A549 (cell line): ENCODE measurements around the gene CRYBA4.

Source experiments
- CEBPB ChIP-seq, 2 experiments: fragments of >200 bp in 1 of 2; sonication (Bioruptor Twin) in 1 of 2; formaldehyde crosslinking in 1 of 2; IDR thresholded peaks; 2 replicates each; pipeline ENCODE4 v1.6.1; 2012 to 2016
- FOSL2 ChIP-seq, 2 experiments: fragments of 450-650 bp in 1 of 2; fragments of >200 bp in 1 of 2; sonication (Bioruptor Twin) in 1 of 2; formaldehyde crosslinking; IDR thresholded peaks; 2 replicates each; pipeline versions ENCODE4 v1.5.0 to v1.6.1; 2016 to 2020; ENCODE audit warnings: mild to moderate bottlenecking in 1 of 2, moderate library complexity in 1 of 2
- POLR2A ChIP-seq: IDR thresholded peaks from 2 replicates; pipeline ENCODE4 v1.6.1; 2012; ENCODE audit warnings: mild to moderate bottlenecking, low read length
- REST ChIP-seq: fragments of 200-600 bp; sonication (generic); IDR thresholded peaks from 2 replicates; pipeline ENCODE4 v1.6.1; 2016; ENCODE audit warnings: antibody characterized with exemption, mild to moderate bottlenecking, moderate library complexity
- ZC3H11A ChIP-seq: fragments of 450-650 bp; IDR thresholded peaks from 2 replicates; pipeline ENCODE4 v1.6.1; 2014; ENCODE audit warnings: antibody characterized with exemption, mild to moderate bottlenecking
- TF ChIP-seq, protein P1 (sequence below): fragments of >200 bp; sonication (Bioruptor Twin); formaldehyde crosslinking; IDR thresholded peaks from 3 replicates; pipeline ENCODE4 v1.5.1; 2016

DNA sequence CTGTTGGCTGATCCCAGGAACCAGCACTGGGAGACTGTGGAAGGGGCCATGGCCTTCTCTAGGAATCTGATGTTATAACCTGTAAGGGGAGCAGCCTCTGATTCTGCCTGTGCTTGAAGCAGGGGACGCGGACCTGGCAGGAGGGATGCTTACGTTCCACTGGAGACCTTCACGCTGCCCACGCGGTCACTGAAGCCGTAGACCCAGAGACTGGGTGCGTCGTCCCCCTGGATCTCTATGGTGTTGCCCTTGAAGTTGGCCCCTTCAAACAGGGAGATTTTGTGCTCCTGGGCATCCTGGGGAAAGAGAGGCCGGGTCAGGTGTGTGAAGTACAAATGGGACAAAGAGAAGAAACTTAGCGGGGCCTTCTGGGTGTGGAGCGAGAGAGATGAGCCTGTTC lies 20.0 kb upstream of the CRYBA4 start:
- TF ChIP-seq, protein P1, sequence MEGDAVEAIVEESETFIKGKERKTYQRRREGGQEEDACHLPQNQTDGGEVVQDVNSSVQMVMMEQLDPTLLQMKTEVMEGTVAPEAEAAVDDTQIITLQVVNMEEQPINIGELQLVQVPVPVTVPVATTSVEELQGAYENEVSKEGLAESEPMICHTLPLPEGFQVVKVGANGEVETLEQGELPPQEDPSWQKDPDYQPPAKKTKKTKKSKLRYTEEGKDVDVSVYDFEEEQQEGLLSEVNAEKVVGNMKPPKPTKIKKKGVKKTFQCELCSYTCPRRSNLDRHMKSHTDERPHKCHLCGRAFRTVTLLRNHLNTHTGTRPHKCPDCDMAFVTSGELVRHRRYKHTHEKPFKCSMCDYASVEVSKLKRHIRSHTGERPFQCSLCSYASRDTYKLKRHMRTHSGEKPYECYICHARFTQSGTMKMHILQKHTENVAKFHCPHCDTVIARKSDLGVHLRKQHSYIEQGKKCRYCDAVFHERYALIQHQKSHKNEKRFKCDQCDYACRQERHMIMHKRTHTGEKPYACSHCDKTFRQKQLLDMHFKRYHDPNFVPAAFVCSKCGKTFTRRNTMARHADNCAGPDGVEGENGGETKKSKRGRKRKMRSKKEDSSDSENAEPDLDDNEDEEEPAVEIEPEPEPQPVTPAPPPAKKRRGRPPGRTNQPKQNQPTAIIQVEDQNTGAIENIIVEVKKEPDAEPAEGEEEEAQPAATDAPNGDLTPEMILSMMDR, result no peak
- TF ChIP-seq POLR2A (no peak), FOSL2 (IDR thresholded peaks at IDR 0.05) (no peak), FOSL2 (CRISPR knock-in tag; IDR thresholded peaks at IDR 0.05) (no peak), REST (no peak), CEBPB (IDR thresholded peaks at IDR 0.05) (no peak), ZC3H11A (no peak)
